Ishikawa (cell line): ENCODE results near the gene ZNF770.

Source experiments
- CEBPB ChIP-seq: IDR thresholded peaks from 2 replicates; pipeline ENCODE4 v1.6.1; 2012
- CREB1 ChIP-seq: IDR thresholded peaks from 2 replicates; pipeline ENCODE4 v1.6.1; 2012; ENCODE audit warnings: low read depth
- EGR1 ChIP-seq: IDR thresholded peaks from 2 replicates; pipeline ENCODE4 v1.6.1; 2012
- EP300 ChIP-seq: IDR thresholded peaks from 2 replicates; pipeline ENCODE4 v1.6.1; 2012; ENCODE audit warnings: borderline replicate concordance
- FOXM1 ChIP-seq: IDR thresholded peaks from 2 replicates; pipeline ENCODE4 v1.6.1; 2012; ENCODE audit warnings: low read depth, borderline replicate concordance
- NFIC ChIP-seq: IDR thresholded peaks from 2 replicates; pipeline ENCODE4 v1.6.1; 2012
- RAD21 ChIP-seq: IDR thresholded peaks from 2 replicates; pipeline ENCODE4 v1.6.1; 2012; ENCODE audit warnings: low read depth
- TAF1 ChIP-seq: IDR thresholded peaks from 2 replicates; pipeline ENCODE4 v1.6.1; 2012; ENCODE audit warnings: low read depth, mild to moderate bottlenecking
- TCF12 ChIP-seq: IDR thresholded peaks from 2 replicates; pipeline ENCODE4 v1.6.1; 2012; ENCODE audit warnings: low read depth
- TEAD4 ChIP-seq: IDR thresholded peaks from 2 replicates; pipeline ENCODE4 v1.6.1; 2012
- YY1 ChIP-seq: IDR thresholded peaks from 2 replicates; pipeline ENCODE4 v1.6.1; 2012; ENCODE audit warnings: low read depth
- ZBTB7A ChIP-seq: IDR thresholded peaks from 2 replicates; pipeline ENCODE4 v1.6.1; 2012; ENCODE audit warnings: low read depth
- TF ChIP-seq, protein P1 (sequence below): IDR thresholded peaks from 2 replicates; pipeline ENCODE4 v1.6.1; 2012; ENCODE audit warnings: low read depth, mild to moderate bottlenecking
- TF ChIP-seq, protein P2 (sequence below): IDR thresholded peaks from 2 replicates; pipeline ENCODE4 v1.6.1; 2012
- TF ChIP-seq, protein P3 (sequence below): IDR thresholded peaks from 2 replicates; pipeline ENCODE4 v1.6.1; 2012

ZNF770 gene, protein sequence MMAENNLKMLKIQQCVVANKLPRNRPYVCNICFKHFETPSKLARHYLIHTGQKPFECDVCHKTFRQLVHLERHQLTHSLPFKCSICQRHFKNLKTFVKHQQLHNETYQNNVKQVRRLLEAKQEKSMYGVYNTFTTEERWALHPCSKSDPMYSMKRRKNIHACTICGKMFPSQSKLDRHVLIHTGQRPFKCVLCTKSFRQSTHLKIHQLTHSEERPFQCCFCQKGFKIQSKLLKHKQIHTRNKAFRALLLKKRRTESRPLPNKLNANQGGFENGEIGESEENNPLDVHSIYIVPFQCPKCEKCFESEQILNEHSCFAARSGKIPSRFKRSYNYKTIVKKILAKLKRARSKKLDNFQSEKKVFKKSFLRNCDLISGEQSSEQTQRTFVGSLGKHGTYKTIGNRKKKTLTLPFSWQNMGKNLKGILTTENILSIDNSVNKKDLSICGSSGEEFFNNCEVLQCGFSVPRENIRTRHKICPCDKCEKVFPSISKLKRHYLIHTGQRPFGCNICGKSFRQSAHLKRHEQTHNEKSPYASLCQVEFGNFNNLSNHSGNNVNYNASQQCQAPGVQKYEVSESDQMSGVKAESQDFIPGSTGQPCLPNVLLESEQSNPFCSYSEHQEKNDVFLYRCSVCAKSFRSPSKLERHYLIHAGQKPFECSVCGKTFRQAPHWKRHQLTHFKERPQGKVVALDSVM

DNA sequence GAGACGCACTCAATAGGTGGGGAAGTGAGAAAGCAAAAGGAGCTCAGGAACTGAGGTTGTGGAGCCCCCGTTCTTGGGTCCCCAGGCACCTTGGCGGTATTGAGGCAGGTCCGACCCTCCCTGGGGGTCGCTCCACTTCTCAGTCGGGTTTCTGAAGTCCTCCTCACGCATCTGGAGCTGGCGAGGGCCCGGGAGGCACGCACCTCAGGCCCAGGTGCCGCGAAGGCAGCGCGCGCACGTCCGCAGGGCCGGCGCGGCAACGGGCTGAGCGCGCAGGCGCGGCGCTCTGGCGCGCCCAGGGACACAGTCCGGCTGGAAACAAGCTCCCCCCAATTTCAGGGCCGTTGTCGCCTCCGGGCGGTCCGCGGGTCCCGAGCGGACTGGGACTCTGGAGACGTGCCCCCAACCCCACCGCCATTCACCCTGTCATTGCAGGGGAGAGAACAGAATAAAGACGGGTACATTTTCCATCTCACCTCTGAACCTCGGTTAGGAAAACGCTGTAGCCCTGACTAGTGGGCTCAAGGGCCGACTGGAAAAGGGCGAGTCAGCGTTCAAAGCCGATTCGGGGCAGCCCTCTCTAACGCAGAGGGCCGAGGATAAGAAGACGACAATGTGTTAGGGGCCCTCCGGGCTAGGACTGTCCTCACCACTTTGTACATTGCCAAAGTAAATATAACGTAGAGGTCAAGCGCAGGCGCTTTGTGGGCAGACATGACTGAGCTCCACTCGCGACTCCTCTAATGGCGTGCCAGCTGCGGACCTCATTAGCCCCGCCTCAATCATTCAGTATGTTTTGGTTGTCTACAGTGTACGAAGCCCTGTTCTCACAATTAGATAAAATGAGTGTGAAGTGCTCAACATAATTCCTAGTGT, at the start of gene ZNF770:
Gene ZNF770, minus strand, starts transcription at position 261 of the 876 bp plus-strand sequence. CDS start 4,853 bp downstream, outside the sequence.
- no peak; the same call in 1 of the 2 replicates for TF ChIP-seq NFIC
- TF ChIP-seq TEAD4: 0 out of 2 replicates have a peak, but pooled peaks have one; percentile 7
- TF ChIP-seq CREB1: no peak
- TF ChIP-seq, protein P1, sequence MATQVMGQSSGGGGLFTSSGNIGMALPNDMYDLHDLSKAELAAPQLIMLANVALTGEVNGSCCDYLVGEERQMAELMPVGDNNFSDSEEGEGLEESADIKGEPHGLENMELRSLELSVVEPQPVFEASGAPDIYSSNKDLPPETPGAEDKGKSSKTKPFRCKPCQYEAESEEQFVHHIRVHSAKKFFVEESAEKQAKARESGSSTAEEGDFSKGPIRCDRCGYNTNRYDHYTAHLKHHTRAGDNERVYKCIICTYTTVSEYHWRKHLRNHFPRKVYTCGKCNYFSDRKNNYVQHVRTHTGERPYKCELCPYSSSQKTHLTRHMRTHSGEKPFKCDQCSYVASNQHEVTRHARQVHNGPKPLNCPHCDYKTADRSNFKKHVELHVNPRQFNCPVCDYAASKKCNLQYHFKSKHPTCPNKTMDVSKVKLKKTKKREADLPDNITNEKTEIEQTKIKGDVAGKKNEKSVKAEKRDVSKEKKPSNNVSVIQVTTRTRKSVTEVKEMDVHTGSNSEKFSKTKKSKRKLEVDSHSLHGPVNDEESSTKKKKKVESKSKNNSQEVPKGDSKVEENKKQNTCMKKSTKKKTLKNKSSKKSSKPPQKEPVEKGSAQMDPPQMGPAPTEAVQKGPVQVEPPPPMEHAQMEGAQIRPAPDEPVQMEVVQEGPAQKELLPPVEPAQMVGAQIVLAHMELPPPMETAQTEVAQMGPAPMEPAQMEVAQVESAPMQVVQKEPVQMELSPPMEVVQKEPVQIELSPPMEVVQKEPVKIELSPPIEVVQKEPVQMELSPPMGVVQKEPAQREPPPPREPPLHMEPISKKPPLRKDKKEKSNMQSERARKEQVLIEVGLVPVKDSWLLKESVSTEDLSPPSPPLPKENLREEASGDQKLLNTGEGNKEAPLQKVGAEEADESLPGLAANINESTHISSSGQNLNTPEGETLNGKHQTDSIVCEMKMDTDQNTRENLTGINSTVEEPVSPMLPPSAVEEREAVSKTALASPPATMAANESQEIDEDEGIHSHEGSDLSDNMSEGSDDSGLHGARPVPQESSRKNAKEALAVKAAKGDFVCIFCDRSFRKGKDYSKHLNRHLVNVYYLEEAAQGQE: no peak
- TF ChIP-seq, protein P2, sequence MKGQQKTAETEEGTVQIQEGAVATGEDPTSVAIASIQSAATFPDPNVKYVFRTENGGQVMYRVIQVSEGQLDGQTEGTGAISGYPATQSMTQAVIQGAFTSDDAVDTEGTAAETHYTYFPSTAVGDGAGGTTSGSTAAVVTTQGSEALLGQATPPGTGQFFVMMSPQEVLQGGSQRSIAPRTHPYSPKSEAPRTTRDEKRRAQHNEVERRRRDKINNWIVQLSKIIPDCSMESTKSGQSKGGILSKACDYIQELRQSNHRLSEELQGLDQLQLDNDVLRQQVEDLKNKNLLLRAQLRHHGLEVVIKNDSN: no peak; the same call in 1 of the 2 replicates
- no peak for TF ChIP-seq FOXM1
- no peak for TF ChIP-seq RAD21
- peak; percentile 67; the same call in 1 of the 2 replicates for TF ChIP-seq ZBTB7A
- TF ChIP-seq TCF12: no peak
- no peak for TF ChIP-seq EGR1
- TF ChIP-seq, protein P3, sequence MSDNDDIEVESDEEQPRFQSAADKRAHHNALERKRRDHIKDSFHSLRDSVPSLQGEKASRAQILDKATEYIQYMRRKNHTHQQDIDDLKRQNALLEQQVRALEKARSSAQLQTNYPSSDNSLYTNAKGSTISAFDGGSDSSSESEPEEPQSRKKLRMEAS: peak; percentile 84
- peak; percentile 70 for TF ChIP-seq YY1
- peak; percentile 97 for TF ChIP-seq TAF1

DNA sequence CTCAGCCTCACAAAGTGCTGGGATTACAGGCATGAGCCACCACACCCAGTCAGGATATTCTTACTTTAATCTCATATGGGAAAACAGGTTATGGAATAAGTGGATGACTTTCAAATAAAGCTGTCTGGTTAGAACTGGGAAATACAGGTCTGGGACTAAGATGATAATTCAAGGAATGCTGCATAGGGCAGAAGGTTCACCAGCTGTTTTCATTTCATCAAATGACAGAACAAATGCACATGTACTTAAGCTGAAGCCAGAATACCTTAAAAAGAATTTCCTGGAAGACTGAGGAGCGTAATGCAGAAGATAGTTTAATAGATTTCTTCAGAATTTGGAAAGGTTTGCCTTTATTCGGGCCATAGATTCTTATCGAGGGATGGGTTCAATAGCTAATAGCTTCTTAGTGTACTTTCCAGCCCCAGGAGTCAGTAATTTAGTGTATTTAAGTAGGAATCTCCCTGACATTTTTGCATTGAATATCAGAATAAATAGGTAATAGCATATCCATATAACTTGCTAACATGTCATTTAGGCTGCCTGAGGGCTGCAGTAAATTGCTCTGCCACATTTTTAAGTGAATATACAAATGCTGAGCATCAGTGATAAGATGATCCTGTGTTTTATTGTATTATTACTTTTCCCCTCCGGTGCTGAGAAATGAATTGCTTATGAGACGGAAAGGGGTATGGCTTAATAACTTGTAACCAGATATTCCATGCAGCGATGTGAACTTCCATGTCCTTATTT, 40.3 kb upstream of the ZNF770 start:
- TF ChIP-seq EP300 (no peak), TEAD4 (no peak), YY1 (no peak), CEBPB (no peak), ZBTB7A (no peak), FOXM1 (no peak), TCF12 (no peak), EGR1 (no peak), NFIC (no peak)
- TF ChIP-seq, protein P1: no peak
- TF ChIP-seq, protein P2: no peak

DNA sequence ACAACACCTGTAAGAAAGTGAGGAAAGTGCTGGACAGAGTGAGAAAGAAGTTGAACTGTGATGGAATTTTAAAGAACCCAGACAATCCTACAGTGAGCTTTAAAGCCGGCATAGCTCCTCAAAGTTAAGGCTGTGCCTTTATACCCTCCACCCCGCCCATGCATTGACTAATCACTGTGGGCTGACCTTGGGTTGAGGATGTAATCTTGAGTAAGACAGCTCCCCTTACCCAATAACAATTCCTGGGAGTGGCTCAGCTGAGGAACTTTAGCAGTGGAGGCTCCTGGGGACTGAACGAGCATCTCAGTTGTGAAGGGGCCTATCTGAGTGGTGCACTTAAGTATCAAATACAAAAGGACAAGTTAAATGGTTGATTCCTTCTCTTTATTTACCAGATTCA, 35.7 kb upstream of the ZNF770 start:
- TF ChIP-seq NFIC (no peak), TEAD4 (no peak), YY1 (no peak), CREB1 (no peak)
- TF ChIP-seq, protein P1: no peak
